C4-2B (cell line): ENCODE measurements around the gene PHACTR1.

ENCODE experiments used
- ZFX ChIP-seq: fragments of 450-650 bp; IDR thresholded peaks from 2 replicates; pipeline ENCODE4 v1.6.1; 2017
- TF ChIP-seq, protein P1 (sequence below): fragments of 450-650 bp; conservative IDR thresholded peaks from 2 replicates; pipeline ENCODE4 v1.5.1; 2017; ENCODE audit warnings: mild to moderate bottlenecking

DNA sequence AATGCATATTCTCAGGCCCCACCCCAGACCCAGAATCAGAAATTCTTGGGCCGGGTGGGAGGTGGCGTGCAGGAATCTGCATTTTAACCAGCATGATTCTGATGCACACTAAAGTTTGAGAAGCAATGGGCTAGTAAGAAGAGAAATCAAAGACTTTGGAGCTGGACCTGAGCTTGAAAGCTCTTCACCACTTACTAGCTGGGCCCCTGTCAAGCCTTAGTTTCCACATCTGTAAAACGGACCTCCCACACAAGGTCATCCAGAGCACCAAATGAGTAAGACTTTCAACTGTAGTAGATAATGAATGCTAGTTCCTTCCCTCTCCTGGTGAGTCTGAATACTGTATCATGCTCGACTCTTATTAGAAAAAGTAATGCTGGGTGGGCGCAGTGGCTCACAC lies 524.8 kb downstream of the PHACTR1 start:
- TF ChIP-seq, protein P1, sequence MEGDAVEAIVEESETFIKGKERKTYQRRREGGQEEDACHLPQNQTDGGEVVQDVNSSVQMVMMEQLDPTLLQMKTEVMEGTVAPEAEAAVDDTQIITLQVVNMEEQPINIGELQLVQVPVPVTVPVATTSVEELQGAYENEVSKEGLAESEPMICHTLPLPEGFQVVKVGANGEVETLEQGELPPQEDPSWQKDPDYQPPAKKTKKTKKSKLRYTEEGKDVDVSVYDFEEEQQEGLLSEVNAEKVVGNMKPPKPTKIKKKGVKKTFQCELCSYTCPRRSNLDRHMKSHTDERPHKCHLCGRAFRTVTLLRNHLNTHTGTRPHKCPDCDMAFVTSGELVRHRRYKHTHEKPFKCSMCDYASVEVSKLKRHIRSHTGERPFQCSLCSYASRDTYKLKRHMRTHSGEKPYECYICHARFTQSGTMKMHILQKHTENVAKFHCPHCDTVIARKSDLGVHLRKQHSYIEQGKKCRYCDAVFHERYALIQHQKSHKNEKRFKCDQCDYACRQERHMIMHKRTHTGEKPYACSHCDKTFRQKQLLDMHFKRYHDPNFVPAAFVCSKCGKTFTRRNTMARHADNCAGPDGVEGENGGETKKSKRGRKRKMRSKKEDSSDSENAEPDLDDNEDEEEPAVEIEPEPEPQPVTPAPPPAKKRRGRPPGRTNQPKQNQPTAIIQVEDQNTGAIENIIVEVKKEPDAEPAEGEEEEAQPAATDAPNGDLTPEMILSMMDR = no peak
- TF ChIP-seq ZFX = no peak
